CD4-positive, alpha-beta T cell treated with Interleukin-15 for 1 hour (primary cell): ENCODE results near the gene PRSS27.

ENCODE experiments used
- DNase-seq: peaks from one replicate; pipeline ENCODE4 v3.0.0-alpha.2; 2020

Gene PRSS27

DNA sequence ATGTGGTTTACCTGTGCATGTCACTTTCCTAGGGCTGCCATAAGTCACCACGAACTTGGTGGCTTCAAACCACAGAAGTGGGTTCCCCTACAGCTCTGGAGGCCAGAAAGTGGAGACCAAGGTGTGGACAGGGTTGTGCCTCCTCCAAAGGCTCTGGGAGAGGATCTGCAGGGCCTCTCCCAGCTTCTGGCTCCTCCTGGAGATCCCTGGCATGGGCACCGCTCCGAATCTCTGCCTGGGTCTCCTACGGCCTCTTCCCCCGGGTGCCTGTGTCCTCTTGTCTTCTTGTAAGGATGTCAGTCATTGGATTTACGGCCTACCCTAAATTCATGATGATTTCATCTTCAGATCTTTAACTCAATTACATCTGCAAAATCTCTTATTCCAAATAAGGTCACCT, 29.9 kb upstream of the PRSS27 start:
- no peak for DNase-seq

DNA sequence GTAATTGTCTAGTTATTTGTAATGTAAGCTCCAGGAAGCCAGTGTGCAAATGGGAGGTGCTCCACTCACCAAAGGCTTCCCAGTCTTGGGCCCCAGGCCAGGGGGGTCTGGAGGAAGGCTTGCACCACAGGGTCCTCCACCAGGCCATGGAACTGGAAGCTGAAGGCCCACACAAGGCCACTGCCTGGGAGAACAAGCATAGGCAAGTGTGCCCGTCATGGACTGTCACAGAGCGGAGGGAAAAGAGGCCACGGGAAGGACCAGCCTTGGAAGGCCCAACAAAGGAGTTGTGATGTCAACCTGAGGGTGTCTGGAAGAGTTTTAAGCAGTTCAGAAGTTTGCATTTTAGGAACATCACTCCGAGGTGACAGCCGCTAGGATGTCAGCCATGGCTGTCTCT, 29.5 kb upstream of the PRSS27 start:
- DNase-seq = no peak

DNA sequence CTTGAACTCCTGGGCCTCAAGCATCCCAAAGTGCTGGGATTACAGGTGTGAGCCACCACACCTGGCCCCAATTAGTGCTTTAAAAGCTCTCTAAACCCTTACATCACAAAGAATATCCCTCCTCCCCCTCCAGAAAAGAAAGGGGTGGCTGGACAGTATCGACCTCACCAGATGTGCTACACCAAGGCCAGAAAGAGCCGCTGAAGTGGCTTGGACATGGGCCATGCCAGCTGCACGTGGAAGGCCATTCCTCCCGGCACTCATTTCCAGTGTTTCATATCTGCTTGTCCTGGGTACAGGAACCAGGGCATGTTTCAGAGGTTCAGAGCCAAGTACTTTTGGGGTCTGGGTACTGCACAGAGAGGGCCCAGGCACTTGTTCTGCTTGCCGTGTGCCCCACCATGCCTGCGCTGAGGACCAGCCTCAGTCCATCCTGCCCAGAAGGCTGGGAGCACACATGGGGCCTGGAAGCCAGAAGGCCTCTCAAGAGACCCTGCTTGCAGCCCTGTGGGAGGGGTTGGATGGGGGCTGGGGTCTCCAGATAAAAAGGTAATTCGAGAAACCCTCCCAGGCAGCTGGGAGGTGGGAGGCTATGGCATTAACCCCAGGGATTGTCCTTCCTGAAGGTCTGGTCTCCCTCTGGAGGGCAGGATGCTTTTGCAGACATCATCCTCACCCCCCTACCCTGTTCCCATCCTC, 28.9 kb upstream of the PRSS27 start:
- DNase-seq = no peak

DNA sequence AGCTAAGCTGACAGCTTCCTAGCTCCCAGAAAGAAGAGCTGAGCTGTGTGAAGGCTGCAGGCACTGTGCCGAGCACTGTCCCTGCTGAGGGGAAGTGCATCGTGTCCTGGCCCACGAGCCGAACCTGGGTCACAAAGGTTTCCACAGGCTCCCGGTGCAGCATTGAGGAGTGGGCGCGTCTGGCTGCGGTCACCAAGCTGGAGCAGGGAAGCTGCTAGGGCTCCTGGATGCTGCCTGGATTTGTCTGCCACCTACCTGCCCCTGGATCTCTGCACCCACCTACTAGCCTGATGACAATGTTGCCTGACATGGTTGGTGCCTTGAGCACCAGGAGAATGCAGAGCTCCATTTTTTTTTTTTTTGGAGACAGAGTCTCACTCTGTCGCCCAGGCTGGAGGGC, 25.9 kb upstream of the PRSS27 start:
- no peak for DNase-seq

DNA sequence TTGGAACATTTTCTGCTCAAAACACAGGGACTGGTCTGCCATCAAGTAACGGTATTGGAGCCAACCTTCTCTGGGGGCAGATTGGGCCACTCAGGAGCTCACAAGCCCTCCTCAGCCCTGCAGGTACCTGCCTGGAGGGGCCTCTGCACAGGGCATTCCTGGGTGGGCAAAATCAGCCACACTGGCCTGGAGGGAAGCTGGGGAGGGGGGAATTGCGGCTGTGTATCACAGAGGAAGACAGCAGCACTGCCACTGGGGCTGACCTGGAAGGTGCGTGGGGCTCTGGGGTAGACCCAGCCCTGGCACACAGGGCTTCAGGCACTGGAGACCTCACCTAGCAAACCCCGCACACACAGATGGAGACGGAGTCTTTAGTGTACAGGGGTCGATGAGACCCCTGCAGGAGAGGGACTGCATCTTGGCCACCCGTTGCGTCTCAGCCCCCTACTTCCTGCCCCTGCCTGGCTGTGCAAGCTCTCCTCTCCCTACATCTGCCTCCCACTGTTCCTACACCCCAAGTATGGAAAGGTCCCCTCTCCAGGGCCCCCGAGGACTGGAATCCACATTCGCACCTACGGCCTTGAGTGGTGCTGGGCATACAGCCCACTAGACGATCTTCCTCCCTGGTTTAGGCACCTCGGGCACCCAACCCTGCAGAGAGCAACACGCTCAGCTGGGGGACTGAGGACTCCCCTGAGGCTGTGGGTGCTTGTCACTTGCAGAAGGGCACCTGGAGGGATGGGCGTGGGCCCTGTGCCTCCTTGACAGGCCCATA, 25.3 kb upstream of the PRSS27 start:
- no peak for DNase-seq

DNA sequence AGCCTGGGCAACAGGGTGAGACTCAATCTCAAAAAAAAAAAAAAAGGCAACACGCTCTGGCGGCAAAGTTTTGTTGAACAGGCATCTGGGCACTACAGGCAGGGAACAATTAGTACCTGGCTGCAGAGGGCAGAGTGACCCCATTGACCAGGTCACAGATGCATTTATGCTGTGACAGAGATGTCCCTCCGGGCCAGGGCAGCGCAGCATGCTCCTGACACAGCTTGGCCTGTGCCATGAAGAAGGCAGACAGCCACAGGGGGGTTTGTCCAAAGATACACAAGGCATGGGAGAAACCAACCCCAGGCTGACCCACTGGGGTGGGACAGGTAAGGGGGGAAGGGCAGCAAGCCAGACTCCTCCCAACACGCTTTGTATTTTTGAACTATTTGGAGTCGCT, 24.7 kb upstream of the PRSS27 start:
- DNase-seq = no peak

DNA sequence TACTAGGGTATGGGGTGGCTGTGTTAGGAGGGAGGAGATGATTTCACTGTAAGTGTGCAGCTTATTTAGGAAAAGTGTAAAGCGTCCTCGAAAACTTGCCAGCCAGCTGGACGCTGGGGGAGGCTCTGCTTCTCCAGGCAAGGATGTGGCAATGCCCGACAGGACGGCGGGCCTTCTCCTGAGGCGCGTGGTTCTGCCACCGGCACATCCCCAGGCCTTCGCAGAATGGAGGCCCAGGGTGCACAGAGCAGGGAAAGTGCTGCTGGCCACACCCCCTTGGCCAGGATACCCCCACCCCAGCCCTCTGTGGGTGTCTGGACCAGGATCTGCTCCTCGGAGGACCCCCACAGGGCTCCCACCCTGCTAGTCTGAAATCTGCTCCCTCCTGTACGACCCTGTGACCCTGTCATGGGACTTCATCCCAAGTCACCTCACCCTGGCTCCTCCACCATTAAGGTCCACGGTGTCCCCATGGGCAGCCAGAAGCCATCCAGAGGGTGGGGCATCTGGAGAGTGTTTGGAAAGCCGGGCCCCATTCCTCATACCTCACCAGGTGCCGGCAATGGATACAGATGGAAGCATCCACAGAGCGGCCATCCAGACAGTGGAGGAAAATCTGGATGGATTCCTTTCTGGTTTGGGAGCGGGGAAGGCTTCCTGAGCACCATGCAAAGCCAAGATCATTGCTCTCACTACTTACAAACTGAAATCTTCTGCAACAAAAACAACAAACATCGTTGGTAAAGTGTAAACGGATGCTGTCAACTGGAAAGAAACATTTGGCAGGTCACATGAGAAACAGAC, 23.2 kb upstream of the PRSS27 start:
- no peak for DNase-seq

DNA sequence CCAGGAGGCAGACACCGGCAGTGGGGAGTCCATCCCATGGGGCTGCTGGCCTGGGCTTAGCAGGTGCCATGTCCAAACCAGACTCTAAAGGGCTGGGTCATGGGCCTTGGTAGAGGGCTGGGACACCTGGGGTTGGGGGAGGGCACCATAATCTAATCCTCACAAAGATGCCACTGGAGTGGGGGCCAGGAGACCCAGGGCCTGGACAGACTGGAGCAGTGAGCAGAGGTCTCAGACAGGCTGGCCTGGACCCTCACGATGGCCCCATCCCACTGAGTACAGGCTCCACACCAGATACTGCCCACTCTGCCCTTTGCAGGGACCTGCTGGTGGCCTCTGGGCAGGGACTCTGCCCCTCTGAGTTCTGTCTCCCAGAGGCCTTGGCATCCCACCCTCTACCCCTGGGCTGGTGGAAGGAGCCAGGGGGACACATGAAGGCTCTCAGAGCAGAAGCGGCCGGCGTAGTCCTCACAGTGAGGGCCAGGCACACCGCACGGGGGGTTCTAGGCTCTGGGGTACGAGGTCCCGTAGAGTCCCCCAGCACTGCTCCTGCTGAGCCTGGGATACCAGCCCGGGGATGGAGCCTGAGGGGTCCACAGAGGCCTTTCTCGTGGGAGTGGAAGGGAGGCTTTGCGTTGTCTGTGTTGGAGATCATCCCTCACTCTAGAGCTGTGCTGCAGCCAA, 22.4 kb upstream of the PRSS27 start:
- DNase-seq = no peak

DNA sequence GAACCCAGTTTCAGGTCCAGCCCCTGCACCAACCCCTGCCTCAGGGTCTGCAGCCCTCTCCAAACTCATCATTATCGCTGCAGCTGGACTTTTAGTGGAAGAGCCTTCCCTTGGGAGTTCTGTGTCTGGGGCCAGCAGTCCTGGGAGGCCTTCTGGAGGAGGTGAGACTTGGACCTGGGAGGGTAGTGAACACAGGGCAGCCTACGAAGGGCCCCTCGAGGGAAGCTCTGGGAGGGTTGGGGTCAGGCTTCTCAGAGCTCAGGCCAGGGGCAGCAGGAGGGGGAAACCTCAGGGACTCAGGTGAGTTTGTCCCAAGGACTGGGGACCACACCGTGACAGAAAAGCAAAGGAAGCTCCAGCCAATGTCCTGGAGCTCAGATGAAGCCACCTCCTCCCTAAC, 21.1 kb upstream of the PRSS27 start:
- DNase-seq = no peak

DNA sequence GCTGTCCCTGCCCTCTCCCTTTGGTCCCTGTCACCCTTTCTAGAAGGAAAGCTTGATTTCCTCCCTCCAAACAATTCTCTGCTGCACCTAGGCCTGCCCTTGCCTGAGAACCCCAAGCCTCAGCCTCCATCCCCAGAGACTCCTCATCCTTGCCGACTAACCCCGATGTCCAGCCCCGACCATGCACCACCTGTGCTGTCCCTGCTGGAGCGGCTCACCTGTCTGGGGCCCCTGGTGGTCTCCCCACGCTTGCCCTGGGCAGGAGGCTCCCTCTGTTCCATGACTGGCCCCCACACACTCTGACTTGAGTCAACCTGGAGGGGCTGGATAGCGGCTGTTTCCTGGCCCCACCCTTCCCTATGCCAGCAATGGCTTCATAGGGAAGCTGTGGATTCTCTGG, 20.5 kb upstream of the PRSS27 start:
- DNase-seq = no peak

DNA sequence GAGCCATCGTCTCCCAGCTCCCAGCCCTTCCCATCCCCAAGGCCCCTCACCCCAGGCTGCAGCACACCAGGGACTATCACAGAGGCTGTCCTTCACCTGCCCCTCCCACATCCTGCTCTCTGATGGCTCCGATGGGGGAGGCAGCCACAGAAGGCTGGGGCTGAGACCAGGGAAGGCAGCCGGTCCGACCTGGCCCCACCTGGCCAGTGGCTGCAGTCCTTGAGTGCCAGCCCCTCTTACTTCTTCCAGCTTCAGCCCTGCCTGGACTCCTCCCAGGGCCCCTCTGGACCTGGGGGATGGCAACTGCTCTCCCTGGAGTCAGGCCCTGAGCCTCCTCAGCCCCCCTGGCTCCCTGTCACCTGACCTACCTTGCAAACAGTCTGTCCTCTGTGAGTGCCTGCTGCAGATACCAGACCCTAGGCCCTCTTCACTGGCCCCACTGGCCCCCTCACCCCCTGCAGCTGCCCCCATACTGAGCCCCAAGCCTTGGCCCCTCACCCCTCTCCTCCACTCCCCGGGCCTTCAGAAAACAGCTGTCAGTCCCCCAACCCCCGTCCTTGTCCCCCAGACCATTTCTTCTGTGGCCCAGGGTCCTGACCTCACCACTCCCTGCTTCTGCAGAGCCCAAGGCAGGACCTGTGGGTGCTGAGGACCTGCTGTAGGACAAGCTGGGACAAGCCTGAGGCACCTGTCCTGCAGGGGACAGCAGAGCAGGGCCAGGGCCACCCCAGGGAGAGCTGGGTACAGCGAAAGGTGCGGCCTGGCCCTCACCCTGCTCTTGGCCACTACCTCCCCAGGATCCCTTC, 19.8 kb upstream of the PRSS27 start:
- DNase-seq = no peak

DNA sequence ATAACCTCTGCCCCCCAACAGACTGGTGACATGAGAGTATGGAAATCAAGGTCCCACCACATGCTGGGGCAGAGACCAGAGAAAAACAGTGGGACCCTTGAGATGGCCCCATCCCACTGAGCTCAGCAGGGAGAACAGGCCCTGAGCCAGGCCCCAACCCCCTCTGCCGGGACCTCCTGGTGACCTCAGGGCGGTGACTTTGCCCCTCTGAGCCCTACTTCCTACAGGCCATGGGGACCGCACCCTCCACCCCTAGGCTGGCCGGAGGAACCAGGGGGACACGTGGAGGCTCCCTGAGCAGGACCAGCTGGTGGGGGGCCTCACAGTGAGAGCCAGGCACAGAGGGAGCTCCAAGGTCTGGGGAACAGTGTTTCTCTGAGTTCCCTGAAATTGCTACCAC, 18.6 kb upstream of the PRSS27 start:
- no peak for DNase-seq

DNA sequence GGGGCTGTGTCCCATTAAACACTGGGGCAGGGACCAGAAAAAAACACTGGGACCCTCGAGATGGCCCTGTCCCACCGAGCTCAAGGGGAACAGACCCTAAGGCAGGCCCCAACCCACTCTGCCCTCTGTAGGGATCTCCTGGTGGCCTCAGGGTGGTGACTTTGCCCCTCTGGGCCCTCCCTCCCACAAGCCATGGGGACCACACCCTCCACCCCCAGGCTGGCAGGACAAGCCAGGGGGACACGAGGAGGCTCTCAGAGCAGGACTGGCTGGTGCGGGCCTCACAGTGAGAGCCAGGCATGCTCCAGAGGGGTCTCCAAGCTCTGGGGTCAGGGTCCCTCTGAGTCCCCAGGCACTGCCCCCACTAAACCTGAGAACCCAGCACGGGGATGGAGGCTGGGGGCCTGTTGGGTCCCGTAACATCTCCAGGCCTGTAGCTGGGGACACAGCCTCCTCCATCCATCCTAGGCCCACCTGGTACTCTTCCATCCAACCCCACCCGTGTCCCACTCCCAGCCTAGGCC, 17.9 kb upstream of the PRSS27 start:
- no peak for DNase-seq

DNA sequence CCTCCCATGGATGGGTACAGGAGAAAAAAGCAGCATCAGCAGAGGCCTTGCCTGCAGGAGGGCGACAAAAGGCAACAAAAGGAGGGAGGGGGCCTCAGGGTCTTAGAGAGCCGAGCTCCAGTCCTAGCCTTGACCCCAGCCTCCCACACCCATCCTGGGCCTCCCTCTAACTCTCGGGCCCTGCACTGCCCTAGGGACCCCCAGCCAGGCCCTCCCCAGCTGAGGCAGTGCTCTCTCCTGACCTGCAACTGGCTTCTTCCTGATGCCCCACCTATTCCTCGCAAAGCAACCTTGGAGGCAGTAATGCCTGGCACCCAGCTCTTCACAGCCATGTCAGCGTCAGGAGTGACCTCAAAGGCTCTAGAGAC, 17.2 kb upstream of the PRSS27 start:
- DNase-seq = no peak

DNA sequence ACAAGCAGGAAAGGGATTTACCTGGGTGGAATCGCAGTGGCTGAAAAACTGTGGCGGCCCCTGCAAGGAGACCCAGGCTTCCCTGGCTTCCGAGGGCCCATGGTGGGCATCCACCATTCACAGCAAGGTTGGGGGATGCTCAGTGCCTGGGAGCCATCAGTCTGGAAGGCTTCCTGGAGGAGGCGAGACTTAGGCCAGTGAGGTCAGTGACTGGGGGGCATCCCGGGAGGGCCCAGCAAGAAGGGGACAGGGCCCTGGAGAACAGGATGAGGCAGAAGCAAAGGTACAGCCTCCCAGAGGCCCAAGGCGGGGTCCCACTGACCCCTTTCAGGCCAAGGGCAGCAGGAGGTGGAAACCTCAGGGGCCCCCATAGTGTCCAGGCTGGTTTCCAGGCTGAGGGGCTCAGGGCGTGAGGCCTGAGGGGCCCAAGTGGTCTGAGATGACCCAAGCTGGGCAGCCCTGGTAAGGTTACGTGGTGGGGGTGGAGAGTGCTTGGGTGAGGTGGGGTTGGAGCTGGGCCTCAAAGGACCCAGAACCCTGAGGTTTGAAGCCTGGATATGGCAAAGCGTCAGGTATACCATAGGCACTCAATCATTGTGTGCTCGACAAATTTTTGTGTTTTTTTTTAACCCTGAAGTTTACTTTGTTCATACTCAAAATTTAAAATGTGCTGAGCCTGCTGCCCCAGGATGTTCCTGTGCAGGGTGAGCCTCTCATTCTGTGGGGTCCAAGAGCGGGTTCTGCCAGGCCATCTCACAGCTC, 16.6 kb upstream of the PRSS27 start:
- DNase-seq = no peak

DNA sequence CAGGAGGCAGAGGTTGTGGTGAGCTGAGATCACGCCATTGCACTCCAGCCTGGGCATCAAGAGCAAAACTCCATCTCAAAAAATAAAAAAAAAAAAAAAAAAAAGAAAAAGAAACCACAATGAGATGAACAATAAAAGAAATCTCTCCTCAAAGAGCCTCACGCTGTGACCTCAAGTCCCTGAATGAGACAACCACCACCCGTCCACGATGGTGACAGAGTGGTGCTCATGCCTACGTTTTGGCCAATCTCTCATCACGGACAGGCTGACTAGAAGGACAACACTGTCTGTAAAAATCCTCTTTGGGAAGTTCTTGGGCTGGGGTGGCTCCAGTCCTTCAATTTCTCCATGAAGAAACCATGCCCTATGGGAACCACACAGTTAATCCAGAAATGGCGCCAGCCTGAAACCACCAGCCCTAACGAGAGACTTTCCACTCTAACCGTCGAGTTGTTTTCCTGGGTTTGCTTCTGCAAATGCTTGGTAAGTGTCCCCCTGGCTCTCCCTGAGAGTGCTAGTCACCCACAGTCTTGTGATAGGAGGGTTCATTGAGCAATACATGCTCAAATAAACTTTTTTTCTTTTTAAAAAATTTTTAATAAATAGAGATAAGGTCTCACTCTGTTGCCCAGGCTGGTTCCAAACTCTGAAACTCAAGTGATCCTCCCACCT, 15.0 kb upstream of the PRSS27 start:
- no peak for DNase-seq

DNA sequence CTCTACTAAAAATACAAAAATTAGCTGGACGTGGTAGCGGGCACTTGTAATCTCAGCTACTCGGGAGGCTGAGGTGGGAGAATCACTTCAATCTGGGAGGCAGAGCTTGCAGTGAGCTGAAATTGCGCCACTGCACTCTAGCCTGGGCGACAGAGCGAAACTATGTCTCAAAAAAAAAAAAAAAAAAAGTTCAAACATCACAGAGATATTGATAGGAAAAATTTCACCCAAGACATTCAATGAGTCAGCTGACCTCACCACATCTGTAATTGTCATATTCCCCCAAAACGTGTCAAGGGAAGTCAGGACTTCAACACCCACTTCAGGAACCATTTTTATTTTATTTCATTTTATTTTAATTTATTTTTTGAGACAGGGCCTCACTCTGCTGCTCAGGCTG, 8.0 kb upstream of the PRSS27 start:
- no peak for DNase-seq

DNA sequence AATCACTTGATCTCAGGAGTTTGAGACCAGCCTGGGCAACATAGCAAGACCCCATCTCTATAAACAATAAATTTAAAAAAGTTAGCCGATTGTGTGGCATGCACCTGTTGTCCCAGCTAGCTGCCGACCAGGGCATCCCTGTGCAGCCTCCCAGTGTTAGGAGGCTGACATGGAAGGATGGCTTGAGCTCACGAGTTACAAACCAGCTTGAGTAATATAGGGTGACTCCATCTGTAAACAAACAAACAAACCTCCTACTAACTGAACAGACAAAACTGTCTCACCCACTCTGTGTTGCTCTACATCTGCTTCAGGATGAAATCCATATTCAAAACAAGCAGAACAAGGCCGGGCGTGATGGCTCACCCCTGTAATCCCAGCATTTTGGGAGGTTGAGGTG, 6.9 kb upstream of the PRSS27 start:
- no peak for DNase-seq

DNA sequence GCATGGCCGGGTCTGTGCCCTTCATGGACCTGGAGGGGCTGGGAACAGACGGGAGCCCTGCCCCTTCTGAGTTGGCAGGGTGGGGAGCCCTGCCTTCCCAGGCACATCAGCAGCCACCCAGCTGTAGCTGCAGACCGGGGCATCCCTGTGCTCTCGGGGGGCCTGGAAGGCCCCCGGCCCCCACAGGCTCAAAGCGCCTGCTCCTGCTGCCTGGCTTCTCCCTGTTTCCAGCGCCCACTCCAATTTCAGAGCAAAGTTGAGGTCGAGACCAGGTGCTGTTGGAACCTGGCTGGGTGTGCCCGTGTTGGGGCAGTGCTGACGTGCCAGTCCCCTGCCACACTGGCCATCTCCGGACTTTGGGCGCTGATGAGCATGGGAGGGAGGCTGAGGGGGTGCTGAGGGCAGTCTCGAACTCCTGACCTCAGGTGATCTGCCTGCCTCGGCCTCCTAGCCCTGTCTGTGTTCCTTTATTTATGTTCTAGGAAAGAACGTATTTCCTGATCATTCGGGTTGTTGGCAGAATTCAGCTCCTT, 4.9 kb upstream of the PRSS27 start:
- no peak for DNase-seq

DNA sequence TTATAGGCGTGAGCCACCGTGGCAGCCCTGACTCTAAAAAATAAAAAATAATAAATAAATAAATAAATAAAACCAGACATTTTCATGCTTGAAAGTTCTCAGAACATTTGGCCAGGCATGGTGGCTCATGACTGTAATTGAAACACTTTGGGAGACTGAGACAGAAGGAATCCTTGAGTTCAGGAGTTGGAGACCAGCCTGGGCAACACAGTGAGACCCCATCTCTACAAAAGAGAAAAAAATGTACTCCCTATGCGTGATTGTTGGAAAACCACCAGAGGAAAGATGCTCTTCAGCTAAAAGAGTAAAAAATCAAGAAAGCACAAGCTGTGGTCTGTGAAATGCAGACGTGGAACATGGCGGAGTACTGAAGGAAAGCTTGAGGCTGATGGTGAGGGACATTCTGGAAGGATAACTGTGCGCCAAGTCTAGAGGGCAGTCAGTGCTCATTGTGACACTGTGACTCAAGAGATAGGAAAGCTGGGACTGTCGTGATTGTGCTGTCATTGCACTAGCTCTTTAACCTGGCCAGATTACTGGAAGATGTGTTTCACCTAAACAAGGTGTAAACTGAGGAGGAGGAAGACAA, 4.2 kb upstream of the PRSS27 start:
- no peak for DNase-seq
